Body of pancreas (tissue), 4 donors: Measurements from ENCODE around the gene BHLHE40. TPM values are rescaled to one million over a fixed set of nuclear protein-coding genes. Genes with fewer than 3 reads are reported as not detected.

Source experiments
- ATAC-seq: fragments of 150-250 bp; one replicate; pipeline ENCODE4 v1.9.1; 2016
- DNase-seq, 4 donors: peaks; one replicate each; pipeline ENCODE4 v3.0.0-alpha.2; 2019
- H3K27ac ChIP-seq, 4 donors: fragments of 200-600 bp; sonication (generic); 1 replicate in 3 of 4; 2 replicates in 1 of 4; pipeline versions ENCODE4 v1.5.1 to v1.6.1; 2016 to 2019; ENCODE audit warnings: mild to moderate bottlenecking in 1 of 4, mixed read lengths in 1 of 4, moderate library complexity in 1 of 4
- H3K27me3 ChIP-seq, 2 donors: fragments of 200-600 bp; sonication (generic); one replicate each; pipeline ENCODE4 v1.6.0; 2016; ENCODE audit warnings: mild to moderate bottlenecking in 1 of 2
- H3K36me3 ChIP-seq, 2 donors: fragments of 200-600 bp; sonication (generic); replicated peaks in 1 of 2; 2 replicates each; pipeline ENCODE4 v1.5.1; 2016; ENCODE audit warnings: low read depth in 2 of 2; ENCODE audit not compliant: insufficient read depth in 1 of 2
- H3K4me1 ChIP-seq: fragments of 200-600 bp; sonication (generic); one replicate; pipeline ENCODE4 v1.6.0; 2016
- H3K4me3 ChIP-seq, 2 donors: fragments of 200-600 bp; sonication (generic); 1 replicate in 1 of 2; 2 replicates in 1 of 2; pipeline ENCODE4 v1.5.1; 2016 to 2019
- H3K9me3 ChIP-seq, 3 donors: fragments of 200-600 bp; sonication (generic); 1 replicate in 2 of 3; 2 replicates in 1 of 3; pipeline ENCODE4 v1.5.1; 2016
- CTCF ChIP-seq, 7 experiments: fragments of 450-650 bp in 4 of 7; fragments of 200-600 bp in 3 of 7; sonication (generic) in 3 of 7; IDR thresholded peaks; one replicate each; pipeline ENCODE4 v1.5.1; 2016 to 2019; ENCODE audit warnings: antibody characterized with exemption in 7 of 7
- POLR2A ChIP-seq, 3 donors: fragments of 450-650 bp; IDR thresholded peaks; one replicate each; pipeline ENCODE4 v1.6.1; 2016; ENCODE audit warnings: antibody characterized with exemption in 3 of 3, mild to moderate bottlenecking in 2 of 3
- WGBS, 2 donors: methylation state at CpG; one replicate each; pipeline ENCODE4 v1.1.5; 2017; 5-methylcytosine and 5-hydroxymethylcytosine counted together
- intact Hi-C: fragments of 100-400 bp; cut with DNase I; formaldehyde crosslinking; loops from one replicate; pipeline ENCODE4 v1.15.1; 2023
- total RNA-seq, 2 donors: library from RNA; depleted of rRNA; stranded (reverse); fragments of >200 nt; gene quantifications; one replicate each; pipeline ENCODE4 v1.1.0, GENCODE V29; 2016

Gene BHLHE40
- total RNA-seq, 2 donors from 2014 or later, result 28.5 to 30.3 TPM

- intact Hi-C loops, result no loop called here
- 89 to 94% methylated on average over 6 of the region's 6 CpGs for WGBS, 2 donors
- Histone ChIP-seq H3K36me3 (no peaks in the 10 kb centered on the region), H3K4me3 (no peak overlapping the region), H3K4me1 (no peaks in the 10 kb centered on the region), H3K27ac (no peak overlapping the region), H3K27me3 (no peaks in the 10 kb centered on the region), H3K9me3 (no peaks in the 10 kb centered on the region)
- no peak for ATAC-seq
- no peak for TF ChIP-seq POLR2A (IDR thresholded peaks at IDR 0.05)
- TF ChIP-seq CTCF (IDR thresholded peaks at IDR 0.05), result no peak
- no peak for DNase-seq
Measured at GRCh38 chr3:4936982-4937614, 42.1 kb upstream of the BHLHE40 start.

- Histone ChIP-seq H3K36me3 (no peaks in the 10 kb centered on the region), H3K4me3 (no peak overlapping the region), H3K27ac (no peak overlapping the region), H3K27me3 (no peaks in the 10 kb centered on the region), H3K4me1 (no peaks in the 10 kb centered on the region), H3K9me3 (no peaks in the 10 kb centered on the region)
- intact Hi-C loops, result no loop called here
- DNase-seq (no peak), ATAC-seq (no peak)
- 67 to 82% methylated on average over 3 of the region's 3 CpGs for WGBS, 2 donors
- TF ChIP-seq POLR2A (IDR thresholded peaks at IDR 0.05), result no peak
- TF ChIP-seq CTCF (IDR thresholded peaks at IDR 0.05), result no peak
Measured at GRCh38 chr3:4938281-4938982, 40.8 kb upstream of the BHLHE40 start.

- Histone ChIP-seq H3K27me3 (no peaks in the 10 kb centered on the region), H3K4me1 (no peaks in the 10 kb centered on the region), H3K27ac (no peak overlapping the region), H3K9me3 (no peaks in the 10 kb centered on the region), H3K36me3 (no peaks in the 10 kb centered on the region), H3K4me3 (no peak overlapping the region)
- 84 to 86% methylated on average over 3 of the region's 3 CpGs for WGBS, 2 donors
- ATAC-seq, result no peak
- no peak for DNase-seq
- intact Hi-C loops, result no loop called here
- TF ChIP-seq CTCF (IDR thresholded peaks at IDR 0.05) (no peak), POLR2A (IDR thresholded peaks at IDR 0.05) (no peak)
Measured at GRCh38 chr3:4939276-4939675, 40.0 kb upstream of the BHLHE40 start.

GRCh38 chr3:4940985-4941384 lies 38.3 kb upstream of the BHLHE40 start:
- TF ChIP-seq CTCF (IDR thresholded peaks at IDR 0.05) (no peak), POLR2A (IDR thresholded peaks at IDR 0.05) (no peak)
- Histone ChIP-seq H3K36me3 (no peaks in the 10 kb centered on the region), H3K27me3 (no peaks in the 10 kb centered on the region), H3K9me3 (no peaks in the 10 kb centered on the region), H3K4me3 (no peak overlapping the region), H3K27ac (no peak overlapping the region), H3K4me1 (no peaks in the 10 kb centered on the region)
- ATAC-seq (no peak), DNase-seq (no peak)
- 93 to 96% methylated on average over 4 of the region's 4 CpGs for WGBS, 2 donors
- intact Hi-C loops, result no loop called here

- WGBS, 2 donors, result 75 to 84% methylated on average over 1 of the region's 1 CpG
- Histone ChIP-seq H3K27me3 (no peaks in the 10 kb centered on the region), H3K27ac (no peak overlapping the region), H3K4me3 (no peak overlapping the region), H3K9me3 (no peaks in the 10 kb centered on the region), H3K36me3 (no peaks in the 10 kb centered on the region), H3K4me1 (no peaks in the 10 kb centered on the region)
- intact Hi-C loops, result no loop called here
- TF ChIP-seq CTCF (IDR thresholded peaks at IDR 0.05) (peak in 3 of 7 experiments; percentile 14 to 21 (median 16)), POLR2A (IDR thresholded peaks at IDR 0.05) (no peak)
- DNase-seq, result no peak
- ATAC-seq, result no peak
Measured at GRCh38 chr3:4943549-4943948, 35.7 kb upstream of the BHLHE40 start.
